Neural progenitor cell (in vitro differentiated cells): ENCODE data around the gene KCTD4.

Experiments used
- EZH2 ChIP-seq: fragments of 200-600 bp; sonication (generic); IDR thresholded peaks from 2 replicates; pipeline ENCODE4 v1.6.1; 2017; ENCODE audit warnings: antibody characterized with exemption, mild to moderate bottlenecking, moderate library complexity
- TF ChIP-seq, protein P1 (sequence below): fragments of 200-600 bp; sonication (generic); IDR thresholded peaks from 2 replicates; pipeline ENCODE4 v1.5.1; 2017; ENCODE audit warnings: antibody characterized with exemption, mild to moderate bottlenecking

DNA sequence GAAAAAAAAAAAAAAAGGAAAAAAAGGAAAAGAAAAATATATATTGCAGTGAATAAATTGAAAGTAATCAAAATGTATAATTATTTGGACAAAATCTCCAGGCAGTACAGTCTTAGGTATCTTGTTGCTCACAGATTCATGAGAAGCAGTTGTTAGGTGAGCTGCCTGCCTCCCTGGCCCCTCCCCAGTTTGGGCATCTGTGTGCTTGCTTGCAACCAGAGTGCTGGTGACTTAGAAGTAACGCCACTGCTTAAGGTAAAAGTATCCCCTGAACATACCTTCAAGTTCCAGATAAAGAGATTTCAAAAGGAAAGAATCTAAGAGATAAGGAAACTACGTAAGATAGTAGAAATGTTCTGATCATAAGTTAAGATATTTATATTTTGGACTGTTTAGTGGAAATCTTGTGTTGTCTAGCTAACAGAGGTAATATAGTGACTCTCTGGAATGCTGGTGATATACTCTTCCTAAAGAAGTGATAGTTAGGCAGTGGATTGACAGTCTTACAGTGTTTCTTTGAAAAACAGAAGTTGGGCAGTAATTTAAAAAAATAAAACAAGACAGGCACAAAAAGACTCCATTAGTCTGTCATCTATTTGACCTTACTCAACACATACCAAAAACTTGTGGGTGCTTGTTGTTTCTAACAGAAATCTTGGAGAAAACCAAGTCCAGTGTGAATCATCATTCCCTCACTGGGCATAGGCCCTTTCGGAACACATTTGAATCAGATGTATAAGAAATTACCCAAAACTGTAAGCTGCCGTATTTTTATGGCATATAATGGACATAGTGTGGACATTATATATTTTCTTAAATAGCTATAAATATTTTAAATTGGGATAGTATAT is 38.3 kb upstream of the KCTD4 start:
- TF ChIP-seq, protein P1, sequence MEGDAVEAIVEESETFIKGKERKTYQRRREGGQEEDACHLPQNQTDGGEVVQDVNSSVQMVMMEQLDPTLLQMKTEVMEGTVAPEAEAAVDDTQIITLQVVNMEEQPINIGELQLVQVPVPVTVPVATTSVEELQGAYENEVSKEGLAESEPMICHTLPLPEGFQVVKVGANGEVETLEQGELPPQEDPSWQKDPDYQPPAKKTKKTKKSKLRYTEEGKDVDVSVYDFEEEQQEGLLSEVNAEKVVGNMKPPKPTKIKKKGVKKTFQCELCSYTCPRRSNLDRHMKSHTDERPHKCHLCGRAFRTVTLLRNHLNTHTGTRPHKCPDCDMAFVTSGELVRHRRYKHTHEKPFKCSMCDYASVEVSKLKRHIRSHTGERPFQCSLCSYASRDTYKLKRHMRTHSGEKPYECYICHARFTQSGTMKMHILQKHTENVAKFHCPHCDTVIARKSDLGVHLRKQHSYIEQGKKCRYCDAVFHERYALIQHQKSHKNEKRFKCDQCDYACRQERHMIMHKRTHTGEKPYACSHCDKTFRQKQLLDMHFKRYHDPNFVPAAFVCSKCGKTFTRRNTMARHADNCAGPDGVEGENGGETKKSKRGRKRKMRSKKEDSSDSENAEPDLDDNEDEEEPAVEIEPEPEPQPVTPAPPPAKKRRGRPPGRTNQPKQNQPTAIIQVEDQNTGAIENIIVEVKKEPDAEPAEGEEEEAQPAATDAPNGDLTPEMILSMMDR = no peak
- TF ChIP-seq EZH2 = no peak
